NCI-H82 treated with DMSO at 0.1 percent for 48 hours (cell line): ENCODE data around the gene TARBP1.

Experiments
- DNase-seq: peaks from one replicate; lab custom pipeline; 2025; ENCODE audit not compliant: unreplicated experiment; lab: John Stamatoyannopoulos, UW

TARBP1 gene

DNA sequence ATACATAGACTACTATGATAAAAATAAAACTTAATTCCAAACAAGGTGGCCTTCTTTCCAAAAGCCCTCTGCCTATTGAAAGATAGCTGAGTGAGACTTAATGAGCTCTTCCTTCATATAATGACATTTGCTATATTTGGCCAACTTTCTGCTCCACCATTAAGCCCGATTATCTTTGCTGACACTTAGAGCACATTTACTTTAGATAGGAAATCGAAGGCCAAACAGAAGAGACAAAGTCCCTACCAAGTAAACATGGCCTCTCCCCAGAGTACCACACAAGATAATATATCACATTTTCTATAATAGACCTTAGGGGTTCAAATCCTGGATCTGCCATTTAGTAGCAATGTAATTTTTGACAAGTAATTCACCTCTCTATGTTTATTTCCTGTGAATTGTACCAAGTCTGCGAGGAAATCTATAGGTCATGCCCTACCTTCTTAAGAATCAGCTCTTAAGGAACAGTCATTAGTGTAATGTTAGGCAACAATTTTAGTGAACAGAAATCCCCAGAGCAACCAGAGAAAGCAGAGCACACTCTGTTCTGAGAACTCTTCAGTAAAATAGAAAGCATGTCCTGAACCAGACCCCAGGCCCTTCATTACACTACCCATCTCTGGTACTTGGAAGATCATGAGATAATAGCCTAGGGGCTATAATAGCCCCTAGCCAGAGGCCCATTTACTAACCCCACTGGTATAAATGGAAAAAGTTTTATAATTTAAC is 123.0 kb downstream of the TARBP1 start:
- no peak for DNase-seq

DNA sequence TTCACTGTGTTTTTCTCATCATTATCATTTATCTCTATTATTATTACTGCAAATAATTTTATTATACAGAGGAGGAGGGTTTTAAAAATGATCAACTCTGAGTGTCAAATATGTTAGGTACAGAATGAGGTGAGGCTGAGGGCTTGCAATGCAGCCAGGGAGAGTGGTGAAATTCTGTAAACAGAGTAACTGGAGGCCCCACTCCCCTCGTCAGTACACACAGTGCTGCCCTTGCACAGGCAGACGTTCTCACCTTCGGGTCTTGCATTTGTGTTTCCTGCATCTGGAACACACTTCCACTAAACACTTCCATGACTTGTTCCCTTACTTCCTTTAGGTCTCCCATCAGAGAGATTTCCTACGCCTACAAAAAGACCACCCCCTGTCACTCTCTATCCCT is 130.0 kb downstream of the TARBP1 start:
- DNase-seq = no peak

DNA sequence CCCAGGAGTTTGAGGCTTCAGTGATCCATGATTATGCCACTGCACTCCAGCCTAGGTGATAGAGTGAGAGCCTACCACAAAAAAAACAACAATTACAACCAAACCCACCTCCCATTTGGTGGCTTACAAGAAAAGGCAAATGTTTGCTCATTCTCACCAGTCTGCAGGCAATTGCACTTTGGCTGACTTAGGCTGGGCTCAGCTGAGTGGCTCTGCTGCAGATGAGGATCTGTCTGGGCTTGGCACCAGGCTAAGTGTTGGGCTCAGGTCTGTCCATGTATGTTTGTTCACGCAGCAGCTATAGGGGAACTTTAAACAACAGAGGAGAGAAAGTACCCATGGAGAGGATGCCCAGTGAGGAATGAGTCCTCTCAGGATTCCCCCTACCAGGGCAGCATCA is 133.7 kb downstream of the TARBP1 start:
- DNase-seq = no peak

DNA sequence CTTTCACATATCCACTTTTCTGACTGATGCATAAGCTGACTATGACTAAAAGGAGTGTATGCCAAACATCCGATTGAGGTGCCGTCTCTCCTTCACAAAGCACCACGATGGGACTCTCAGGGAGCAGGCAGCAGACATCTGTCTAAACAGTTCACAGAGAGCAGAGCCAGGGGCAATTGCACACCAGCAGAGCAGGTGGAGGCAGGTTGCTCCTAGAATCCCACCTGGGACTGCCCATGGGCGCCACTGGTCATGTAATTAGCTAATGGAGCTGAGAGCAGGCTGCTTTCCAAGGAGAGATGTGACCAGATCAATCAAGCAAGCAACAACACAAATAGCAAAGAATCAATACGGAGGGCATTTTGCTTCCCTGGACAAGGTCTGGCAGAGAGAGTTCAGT is 136.2 kb downstream of the TARBP1 start:
- no peak for DNase-seq
